ENCODE data around the gene GALNT16. TPM values are rescaled to one million over a fixed set of nuclear protein-coding genes. Genes with fewer than 3 reads are reported as not detected.
A peak's percentile ranks its signal among the peaks of the same experiment; 100 is the strongest.
"Not testable (repeated sequence)": the region's sequence is repeated elsewhere in the genome, so short reads cannot be mapped to it uniquely, and the experiment has no call there.

The GALNT16 gene
- total and polyA plus RNA-seq, 2 donors = 3.7 to 11.4 TPM

DNA sequence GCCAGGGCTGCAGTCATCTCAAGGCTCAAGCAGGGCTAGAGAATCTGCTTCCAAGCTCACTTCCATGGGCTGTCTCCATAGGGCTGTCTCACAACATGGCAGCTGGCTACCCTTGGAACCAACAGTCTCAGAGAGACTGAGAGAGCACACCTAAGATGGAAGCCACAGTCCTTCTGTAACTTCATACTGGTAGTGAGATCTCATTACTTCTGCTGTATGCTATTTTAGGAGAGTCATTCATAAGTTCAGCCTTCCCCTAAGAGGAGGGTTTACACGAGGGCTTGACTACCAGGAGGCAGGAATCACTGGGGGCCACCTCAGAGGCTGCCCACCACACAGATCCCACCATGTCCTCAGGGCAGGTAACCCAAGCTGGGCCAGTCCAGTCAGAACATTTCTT, 108.4 kb downstream of the GALNT16 start:
- WGBS = 89% methylated on average over 1 of the region's 1 CpG
- no peak overlapping the region for H3K27ac ChIP-seq (ENCODE audit: low read depth)
- H3K36me3 ChIP-seq (ENCODE audit: insufficient read depth) = no peaks in the 10 kb centered on the region
- H3K4me1 ChIP-seq (ENCODE audit: insufficient read depth) = no peaks in the 10 kb centered on the region
- DNase-seq (ENCODE audit: extremely low spot score) = no peak
- no peak overlapping the region for H3K4me3 ChIP-seq (ENCODE audit: low read depth, low read length)

GRCh38 chr14:69370061-69370460, 110.1 kb downstream of the GALNT16 start:
- DNase-seq (ENCODE audit: extremely low spot score) = no peak
- no peaks in the 10 kb centered on the region for H3K4me1 ChIP-seq (ENCODE audit: insufficient read depth)
- WGBS = 56% methylated on average over 5 of the region's 5 CpGs
- H3K27ac ChIP-seq (ENCODE audit: low read depth) = no peak overlapping the region
- H3K4me3 ChIP-seq (ENCODE audit: low read depth, low read length) = no peak overlapping the region
- H3K36me3 ChIP-seq (ENCODE audit: insufficient read depth) = no peaks in the 10 kb centered on the region

- no peaks in the 10 kb centered on the region for H3K36me3 ChIP-seq (ENCODE audit: insufficient read depth)
- no peak overlapping the region for H3K4me3 ChIP-seq (ENCODE audit: low read depth, low read length)
- no peak overlapping the region for H3K27ac ChIP-seq (ENCODE audit: low read depth)
- no peak for DNase-seq (ENCODE audit: extremely low spot score)
- 97% methylated on average over 3 of the region's 3 CpGs for WGBS
- H3K4me1 ChIP-seq (ENCODE audit: insufficient read depth) = no peaks in the 10 kb centered on the region
These were observed 112.2 kb downstream of the GALNT16 start for GRCh38 chr14:69372146-69372545.

- no peak overlapping the region for H3K4me3 ChIP-seq (ENCODE audit: low read depth, low read length)
- no peak overlapping the region for H3K27ac ChIP-seq (ENCODE audit: low read depth)
- 46% methylated on average over 1 of the region's 1 CpG for WGBS
- H3K4me1 ChIP-seq (ENCODE audit: insufficient read depth) = no peaks in the 10 kb centered on the region
- no peak for DNase-seq (ENCODE audit: extremely low spot score)
- no peaks in the 10 kb centered on the region for H3K36me3 ChIP-seq (ENCODE audit: insufficient read depth)
These were observed 113.1 kb downstream of the GALNT16 start for GRCh38 chr14:69373104-69373503.

DNA sequence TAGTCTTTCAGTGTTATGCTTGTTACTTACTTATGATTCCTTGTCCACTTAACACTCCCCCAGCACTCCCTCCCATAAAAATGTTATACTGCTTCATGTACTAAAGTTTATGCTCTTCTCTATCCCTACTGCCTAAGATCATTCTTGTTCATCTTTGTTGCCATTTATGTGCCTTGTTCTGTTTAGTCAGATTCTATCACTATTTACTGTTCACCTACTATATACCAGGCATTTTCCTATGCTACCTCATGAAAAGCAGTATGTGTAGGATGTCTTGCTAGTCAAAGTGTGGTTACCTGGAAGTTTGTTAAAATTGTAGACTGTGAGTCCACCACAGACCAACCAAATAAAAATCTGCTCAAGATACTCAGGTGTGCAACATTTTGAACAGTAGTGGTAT, 114.3 kb downstream of the GALNT16 start:
- Histone ChIP-seq H3K36me3 (ENCODE audit: insufficient read depth) (no peaks in the 10 kb centered on the region), H3K4me1 (ENCODE audit: insufficient read depth) (no peaks in the 10 kb centered on the region), H3K27ac (ENCODE audit: low read depth) (no peak overlapping the region), H3K4me3 (ENCODE audit: low read depth, low read length) (no peak overlapping the region)
- no peak for DNase-seq (ENCODE audit: extremely low spot score)

GRCh38 chr14:69375182-69375581, 115.2 kb downstream of the GALNT16 start:
- no peaks in the 10 kb centered on the region for H3K36me3 ChIP-seq (ENCODE audit: insufficient read depth)
- H3K4me1 ChIP-seq (ENCODE audit: insufficient read depth) = no peaks in the 10 kb centered on the region
- WGBS = 97% methylated on average over 3 of the region's 3 CpGs
- no peak for DNase-seq (ENCODE audit: extremely low spot score)
- H3K4me3 ChIP-seq (ENCODE audit: low read depth, low read length) = no peak overlapping the region
- no peak overlapping the region for H3K27ac ChIP-seq (ENCODE audit: low read depth)

GRCh38 chr14:69375722-69376121, 115.8 kb downstream of the GALNT16 start:
- no peak overlapping the region for H3K27ac ChIP-seq (ENCODE audit: low read depth)
- peaks cover 2% of the 10 kb centered on the region for H3K36me3 ChIP-seq (ENCODE audit: insufficient read depth)
- H3K4me3 ChIP-seq (ENCODE audit: low read depth, low read length) = no peak overlapping the region
- no peaks in the 10 kb centered on the region for H3K4me1 ChIP-seq (ENCODE audit: insufficient read depth)
- 98% methylated on average over 5 of the region's 5 CpGs for WGBS
- no peak for DNase-seq (ENCODE audit: extremely low spot score)

GRCh38 chr14:69376439-69376838, 116.5 kb downstream of the GALNT16 start:
- DNase-seq (ENCODE audit: extremely low spot score) = no peak
- peaks cover 2% of the 10 kb centered on the region for H3K36me3 ChIP-seq (ENCODE audit: insufficient read depth)
- H3K27ac ChIP-seq (ENCODE audit: low read depth) = no peak overlapping the region
- no peak overlapping the region for H3K4me3 ChIP-seq (ENCODE audit: low read depth, low read length)
- no peaks in the 10 kb centered on the region for H3K4me1 ChIP-seq (ENCODE audit: insufficient read depth)

- H3K36me3 ChIP-seq (ENCODE audit: insufficient read depth) = peaks cover 2% of the 10 kb centered on the region
- 95% methylated on average over 2 of the region's 2 CpGs for WGBS
- no peak overlapping the region for H3K27ac ChIP-seq (ENCODE audit: low read depth)
- H3K4me1 ChIP-seq (ENCODE audit: insufficient read depth) = no peaks in the 10 kb centered on the region
- DNase-seq (ENCODE audit: extremely low spot score) = no peak
- H3K4me3 ChIP-seq (ENCODE audit: low read depth, low read length) = no peak overlapping the region
These were observed 118.3 kb downstream of the GALNT16 start for GRCh38 chr14:69378274-69378673.

GRCh38 chr14:69387311-69387710, 127.4 kb downstream of the GALNT16 start:
- 86% methylated on average over 3 of the region's 3 CpGs for WGBS
- no peaks in the 10 kb centered on the region for H3K36me3 ChIP-seq (ENCODE audit: insufficient read depth)
- DNase-seq (ENCODE audit: extremely low spot score) = no peak

DNA sequence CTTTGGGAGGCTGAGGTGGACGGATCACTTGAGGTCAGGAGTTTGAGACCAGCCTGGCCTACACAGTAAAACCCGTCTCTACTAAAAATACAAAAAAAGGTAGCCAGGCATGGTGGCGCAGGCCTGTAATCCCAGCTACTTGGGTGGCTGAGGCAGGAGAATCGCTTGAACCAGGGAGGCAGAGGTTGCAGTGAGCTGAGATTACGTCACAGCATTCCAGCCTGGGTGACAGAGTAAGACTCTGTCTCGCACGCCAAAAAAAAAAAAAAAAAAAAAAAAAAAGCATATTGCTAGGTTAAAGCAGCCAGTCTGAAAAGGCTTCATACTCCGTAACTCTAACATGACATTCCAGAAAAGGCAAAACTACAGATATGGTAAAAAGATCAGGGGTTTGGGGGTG, 131.4 kb downstream of the GALNT16 start:
- H3K4me1 ChIP-seq (ENCODE audit: insufficient read depth); H3K36me3 ChIP-seq (ENCODE audit: insufficient read depth); H3K27ac ChIP-seq (ENCODE audit: low read depth); H3K4me3 ChIP-seq (ENCODE audit: low read depth, low read length); DNase-seq (ENCODE audit: extremely low spot score): not testable (repeated sequence)
- 84% methylated on average over 8 of the region's 8 CpGs for WGBS

More at GRCh38 chr14:69387311-69387710, 127.4 kb downstream of the GALNT16 start:
- Histone ChIP-seq H3K4me3 (ENCODE audit: low read depth, low read length) (no peak overlapping the region), H3K4me1 (ENCODE audit: insufficient read depth) (no peaks in the 10 kb centered on the region), H3K27ac (ENCODE audit: low read depth) (no peak overlapping the region)

DNA sequence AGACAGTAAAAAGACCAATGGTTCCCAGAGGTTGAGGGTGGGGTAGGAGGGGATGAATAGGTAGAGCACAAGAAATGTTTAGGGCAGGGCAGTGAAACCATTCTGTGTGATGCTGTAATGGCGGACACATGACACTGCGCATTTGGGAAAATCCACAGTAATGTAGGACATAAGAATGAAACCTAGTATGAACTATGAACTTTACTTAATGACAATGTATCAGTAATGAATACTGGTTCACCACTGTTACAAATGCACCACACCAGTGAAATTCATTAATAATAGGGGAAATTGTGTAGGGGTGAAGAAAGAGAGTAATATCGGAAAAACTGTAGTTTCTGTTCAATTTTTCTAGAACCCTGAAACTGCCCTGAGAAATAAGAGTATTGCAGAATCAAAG, 132.5 kb downstream of the GALNT16 start:
- Histone ChIP-seq H3K4me1 (ENCODE audit: insufficient read depth) (no peaks in the 10 kb centered on the region), H3K36me3 (ENCODE audit: insufficient read depth) (peaks cover 6% of the 10 kb centered on the region), H3K27ac (ENCODE audit: low read depth) (no peak overlapping the region), H3K4me3 (ENCODE audit: low read depth, low read length) (no peak overlapping the region)
- DNase-seq (ENCODE audit: extremely low spot score) = no peak
- 98% methylated on average over 3 of the region's 3 CpGs for WGBS

GRCh38 chr14:69395929-69396328, 136.0 kb downstream of the GALNT16 start:
- H3K36me3 ChIP-seq (ENCODE audit: insufficient read depth) = peaks cover 6% of the 10 kb centered on the region

GRCh38 chr14:69398053-69398817, 138.3 kb downstream of the GALNT16 start, which contains the start of the genes ERH and SLC39A9:
ERH (minus strand) TSS chr14:69398299; CDS start chr14:69398233, 66 bp downstream.
SLC39A9 (plus strand) TSS chr14:69398692; CDS start chr14:69399370, 678 bp downstream.
- H3K27ac ChIP-seq (ENCODE audit: low read depth) = peak within 1 kb of the TSS; percentile 86
- H3K36me3 ChIP-seq (ENCODE audit: insufficient read depth) = peaks cover 4% of the 10 kb centered on the region
- peak; percentile 96 for DNase-seq (ENCODE audit: extremely low spot score)
- H3K4me1 ChIP-seq (ENCODE audit: insufficient read depth) = peaks cover 4% of the 10 kb centered on the region
- under 1% methylated on average over 53 of the region's 53 CpGs for WGBS
- H3K4me3 ChIP-seq (ENCODE audit: low read depth, low read length) = peak within 1 kb of the TSS; percentile 95

More at GRCh38 chr14:69395929-69396328, 136.0 kb downstream of the GALNT16 start:
- Histone ChIP-seq H3K4me1 (ENCODE audit: insufficient read depth) (peaks cover 2% of the 10 kb centered on the region), H3K4me3 (ENCODE audit: low read depth, low read length) (no peak overlapping the region), H3K27ac (ENCODE audit: low read depth) (no peak overlapping the region)
- no peak for DNase-seq (ENCODE audit: extremely low spot score)
- 89% methylated on average over 4 of the region's 4 CpGs for WGBS
